Activated T-cell treated with anti-CD3 and anti-CD28 coated beads, Interleukin-2, amount 50 U/mL, for 72 hours (primary cell): Measurements from ENCODE around the gene BRD7. TPM values are rescaled to one million over a fixed set of nuclear protein-coding genes. Genes with fewer than 3 reads are reported as not detected.
A peak's percentile ranks its signal among the peaks of the same experiment; 100 is the strongest.

Source experiments
- ATAC-seq, 2 donors: fragments of 150-1000 bp; cut with Tn5 transposase; replicated peaks in 1 of 2; 2 replicates each; pipeline ENCODE4 v1.10.0; 2021; ENCODE audit warnings: moderate library complexity in 2 of 2, mild to moderate bottlenecking in 1 of 2
- DNase-seq, 2 donors: peaks; one replicate each; pipeline ENCODE4 v3.0.0; 2021 to 2022; ENCODE audit warnings: mixed read lengths in 1 of 2
- H3K27ac Mint-ChIP-seq: one replicate; pipeline ENCODE4 v1.8.0; 2022; ENCODE audit warnings: mild to moderate bottlenecking, moderate library complexity, mixed read lengths
- H3K27me3 Mint-ChIP-seq: one replicate; pipeline ENCODE4 v1.8.0; 2022; ENCODE audit warnings: low read depth, mixed read lengths
- H3K36me3 Mint-ChIP-seq, 2 donors: one replicate each; pipeline ENCODE4 v1.8.0; 2022; ENCODE audit warnings: mixed read lengths in 2 of 2, mild to moderate bottlenecking in 1 of 2; ENCODE audit not compliant: insufficient read depth in 2 of 2
- H3K4me1 Mint-ChIP-seq: one replicate; pipeline ENCODE4 v1.8.0; 2022; ENCODE audit warnings: low read depth, mixed read lengths
- H3K4me3 Mint-ChIP-seq, 2 donors: one replicate each; pipeline ENCODE4 v1.8.0; 2022; ENCODE audit warnings: mild to moderate bottlenecking in 2 of 2, mixed read lengths in 2 of 2, moderate library complexity in 2 of 2
- H3K9me3 Mint-ChIP-seq, 2 donors: one replicate each; pipeline ENCODE4 v1.8.0; 2022; ENCODE audit warnings: mixed read lengths in 2 of 2
- total RNA-seq, 2 donors: library from RNA; stranded (reverse); gene quantifications; one replicate each; pipeline ENCODE4 v1.2.3, GENCODE V29; 2022

The BRD7 gene
- total RNA-seq, 2 donors from 2014 or later: 74.8 to 84.2 TPM

DNA sequence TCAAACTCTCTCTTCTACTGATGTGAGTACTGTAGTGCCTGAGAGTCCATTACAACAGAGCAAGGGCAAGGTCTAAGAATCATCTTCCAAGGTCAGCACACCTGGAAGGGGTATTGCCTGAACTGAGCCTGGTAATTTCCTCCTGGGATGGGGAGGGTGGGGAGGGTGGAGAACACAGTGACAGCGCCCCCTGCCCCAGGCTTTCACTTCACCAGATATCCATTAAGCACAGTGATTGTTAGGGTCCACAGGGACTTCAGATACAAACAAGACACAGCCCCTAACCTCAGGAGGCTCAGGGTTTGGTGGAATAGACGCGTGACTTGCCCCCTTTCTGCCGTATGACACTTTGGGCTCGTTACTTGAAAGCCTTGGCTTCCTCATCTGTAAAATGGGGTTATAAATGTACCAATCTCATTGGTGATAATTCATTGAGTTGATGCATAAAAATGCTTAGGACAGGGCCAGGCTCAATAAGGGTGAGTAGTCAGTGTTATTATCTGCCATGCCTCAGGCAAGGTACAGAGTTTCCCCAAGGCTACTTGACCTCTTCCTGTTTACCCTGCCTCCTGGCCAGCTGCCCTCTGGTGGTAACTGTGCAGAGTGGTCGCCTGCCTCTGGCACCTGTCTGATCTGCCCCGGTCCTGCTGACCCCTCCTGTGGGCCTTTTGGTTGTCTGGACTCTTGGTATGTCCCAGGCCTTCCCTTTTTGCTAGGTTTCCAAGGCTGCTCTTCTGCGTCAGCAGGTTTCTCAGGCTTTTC lies 13.1 kb upstream of the BRD7 start:
- no peak for DNase-seq
- ATAC-seq: no peak
- Mint-ChIP-seq H3K4me1 (no peaks in the 10 kb centered on the region), H3K36me3 (no peaks in the 10 kb centered on the region), H3K27ac (no peak overlapping the region), H3K4me3 (no peak overlapping the region), H3K9me3 (no peaks in the 10 kb centered on the region), H3K27me3 (peaks cover 6% of the 10 kb centered on the region)

DNA sequence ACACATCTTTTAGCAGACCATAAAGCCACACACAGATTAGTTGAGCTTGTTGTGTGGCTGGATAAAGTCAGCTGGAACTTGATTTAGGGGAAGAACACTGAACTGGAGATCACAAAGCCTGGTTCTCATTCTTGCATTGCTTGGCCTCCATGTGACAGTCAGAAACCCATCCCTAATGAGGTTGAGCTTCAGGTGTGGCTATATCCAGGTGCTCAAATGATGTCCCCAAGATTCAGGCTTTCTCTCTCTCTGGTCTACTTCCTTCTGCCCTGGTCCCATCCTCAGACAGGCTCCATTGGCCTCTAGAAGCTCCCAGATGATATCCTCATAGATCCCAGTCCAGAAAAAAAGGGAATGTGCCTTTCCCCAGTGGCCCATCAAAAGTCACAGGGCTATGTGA lies 9.6 kb upstream of the BRD7 start:
- no peak overlapping the region for H3K4me3 Mint-ChIP-seq

DNA sequence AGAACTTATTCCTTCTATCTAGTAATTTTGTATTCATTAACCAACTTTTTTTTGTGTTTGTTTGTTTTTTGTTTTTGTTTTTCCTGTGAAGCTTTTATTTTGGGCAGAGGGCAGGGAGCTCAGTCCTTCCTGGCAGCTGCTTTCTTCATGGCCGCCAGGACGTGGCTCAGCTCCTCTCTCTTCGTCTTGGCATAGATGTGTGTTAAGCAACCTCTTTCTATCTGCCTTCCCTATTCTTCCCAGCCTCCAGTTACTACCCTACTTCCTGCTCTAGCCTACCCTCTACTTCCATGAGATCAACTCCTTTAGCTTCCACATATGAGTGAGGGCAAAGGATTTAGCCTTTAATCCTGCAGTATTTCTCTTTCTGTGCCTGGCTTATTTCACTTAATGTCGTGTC lies 8.2 kb upstream of the BRD7 start:
- Mint-ChIP-seq H3K4me1 (no peaks in the 10 kb centered on the region), H3K27me3 (peaks cover 7% of the 10 kb centered on the region), H3K27ac (no peak overlapping the region)

More for the DNA sequence above, 9.6 kb upstream of the BRD7 start:
- no peaks in the 10 kb centered on the region for H3K9me3 Mint-ChIP-seq
- ATAC-seq: no peak
- DNase-seq: no peak
- H3K4me1 Mint-ChIP-seq: no peaks in the 10 kb centered on the region
- no peak overlapping the region for H3K27ac Mint-ChIP-seq
- peaks cover 3% of the 10 kb centered on the region for H3K27me3 Mint-ChIP-seq
- H3K36me3 Mint-ChIP-seq: no peaks in the 10 kb centered on the region

DNA sequence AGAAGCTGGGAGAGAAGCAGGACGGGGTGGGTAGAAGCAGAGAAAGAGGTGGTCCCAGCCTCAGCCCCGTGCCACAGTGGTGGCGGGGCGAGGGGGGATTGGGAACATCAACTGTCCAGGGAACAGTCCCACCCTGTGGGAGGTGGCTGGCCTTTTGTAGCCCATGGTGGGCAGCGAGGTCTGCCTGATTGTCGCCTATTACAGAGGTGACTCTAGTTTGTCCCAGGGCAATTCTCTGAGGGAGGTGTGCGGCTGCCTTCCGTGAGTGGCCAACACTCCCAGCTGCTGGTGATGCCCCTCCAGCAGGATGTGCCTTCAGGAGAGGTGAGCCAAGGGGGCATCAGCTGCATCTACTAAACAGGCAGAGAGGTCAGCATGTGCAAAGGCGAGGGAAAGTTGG lies 5.0 kb upstream of the BRD7 start:
- peaks cover 0 to 2% of the 10 kb centered on the region in 2 donors for H3K36me3 Mint-ChIP-seq
- H3K4me3 Mint-ChIP-seq: no peak overlapping the region
- peaks cover 7% of the 10 kb centered on the region for H3K27me3 Mint-ChIP-seq
- peaks cover 12% of the 10 kb centered on the region for H3K4me1 Mint-ChIP-seq
- DNase-seq (no peak), ATAC-seq (no peak)
- no peaks in the 10 kb centered on the region for H3K9me3 Mint-ChIP-seq
- H3K27ac Mint-ChIP-seq: no peak overlapping the region

More for the DNA sequence above, 8.2 kb upstream of the BRD7 start:
- no peak for ATAC-seq
- no peaks in the 10 kb centered on the region for H3K36me3 Mint-ChIP-seq
- DNase-seq: no peak
- no peaks in the 10 kb centered on the region for H3K9me3 Mint-ChIP-seq
- H3K4me3 Mint-ChIP-seq: no peak overlapping the region

DNA sequence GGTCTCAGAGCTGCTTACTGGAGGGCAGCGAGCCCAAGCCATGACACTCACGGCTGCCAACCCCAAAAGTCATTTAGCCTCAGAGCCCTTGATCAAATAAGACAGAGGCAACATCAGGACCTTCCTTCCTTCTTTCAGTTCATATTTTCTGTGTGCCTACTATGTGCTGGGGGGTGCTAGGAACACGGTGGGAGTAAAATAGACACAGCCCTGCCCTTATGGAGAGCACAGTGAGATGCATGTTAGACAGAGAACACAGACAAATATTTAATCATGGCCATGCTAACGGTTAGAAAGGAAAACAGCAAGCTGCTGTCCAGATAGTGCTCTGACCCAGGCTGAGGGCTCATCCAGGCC lies 4.5 kb upstream of the BRD7 start:
- no peak for ATAC-seq
- H3K27ac Mint-ChIP-seq: no peak overlapping the region
- peaks cover 12% of the 10 kb centered on the region for H3K4me1 Mint-ChIP-seq

DNA sequence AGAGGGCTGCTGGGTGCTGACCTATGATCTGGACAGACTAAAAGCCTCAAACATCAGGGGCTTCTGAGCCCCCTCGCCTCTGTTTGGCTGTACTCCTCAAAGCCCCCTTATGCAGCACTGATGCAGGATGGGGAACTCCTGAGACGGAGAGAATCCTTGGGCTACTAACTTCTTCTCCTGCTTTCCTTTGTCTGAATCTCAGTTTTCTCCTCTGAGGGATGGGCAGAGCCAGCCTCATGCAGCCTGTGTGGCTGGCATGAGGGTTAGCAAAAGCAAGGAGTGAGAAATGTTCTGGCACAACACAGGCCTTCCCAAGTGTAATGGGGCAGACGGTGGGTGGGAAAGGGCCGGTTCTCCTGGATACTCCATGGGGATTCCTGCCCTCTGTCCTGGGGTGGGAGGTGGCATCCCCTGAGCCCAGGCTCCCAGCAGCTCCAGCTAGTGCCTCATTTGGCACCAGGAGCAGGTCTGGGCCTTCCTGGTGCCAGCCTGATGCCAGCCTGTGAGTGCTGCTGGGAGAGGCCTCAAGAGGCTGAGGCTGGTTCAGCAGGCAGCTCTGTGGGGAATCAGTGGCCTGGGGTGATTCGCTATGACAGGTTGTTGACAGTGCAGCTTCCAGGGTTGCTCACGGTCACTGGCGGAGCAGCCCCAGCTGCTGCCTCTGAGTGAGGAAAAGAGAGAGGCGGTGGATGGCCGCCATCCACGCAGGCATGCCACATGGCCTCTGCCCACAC lies 4.0 kb upstream of the BRD7 start:
- Mint-ChIP-seq H3K27ac (no peak overlapping the region), H3K9me3 (no peaks in the 10 kb centered on the region), H3K4me3 (no peak overlapping the region), H3K4me1 (peaks cover 16% of the 10 kb centered on the region), H3K27me3 (peaks cover 7% of the 10 kb centered on the region), H3K36me3 (peaks cover 2 to 5% of the 10 kb centered on the region in 2 donors)
- DNase-seq: peak; percentile 12 to 15
- ATAC-seq: no peak

More for the DNA sequence above, 4.5 kb upstream of the BRD7 start:
- no peak for DNase-seq
- Mint-ChIP-seq H3K9me3 (no peaks in the 10 kb centered on the region), H3K36me3 (peaks cover 0 to 2% of the 10 kb centered on the region in 2 donors), H3K4me3 (no peak overlapping the region), H3K27me3 (peaks cover 7% of the 10 kb centered on the region)

DNA sequence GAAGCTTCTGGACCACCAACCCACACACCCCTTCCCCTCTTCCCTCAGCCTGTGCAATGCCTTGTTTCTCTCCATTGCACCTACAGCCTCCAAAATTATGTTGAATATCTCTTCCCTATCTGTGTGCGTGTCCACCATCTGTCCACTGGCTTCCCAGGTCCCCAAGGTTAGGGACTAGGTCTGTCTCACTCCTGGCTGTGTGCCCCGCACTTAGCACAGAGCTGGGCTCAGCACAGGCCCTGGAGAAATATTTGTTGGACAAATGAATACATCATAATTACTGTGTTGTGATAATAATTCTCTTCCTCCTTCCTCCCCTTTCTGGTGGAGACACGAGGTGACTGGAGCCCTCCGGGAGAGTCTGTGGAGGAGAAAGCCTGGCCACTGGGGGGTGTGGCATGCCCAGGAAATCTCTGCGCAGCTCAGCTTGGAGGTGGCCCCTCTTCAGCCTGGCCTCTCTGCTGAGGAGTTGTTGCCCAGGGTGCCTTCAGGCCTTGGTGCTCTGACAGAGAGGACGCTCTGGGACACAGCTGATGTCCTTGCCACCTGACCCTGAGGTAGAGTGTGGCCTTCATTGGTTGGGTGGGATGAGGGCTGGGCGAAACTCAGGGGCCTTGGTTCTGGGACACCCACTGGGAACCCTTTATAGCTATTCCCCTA lies 3.3 kb upstream of the BRD7 start:
- no peak overlapping the region for H3K4me3 Mint-ChIP-seq
- DNase-seq (no peak), ATAC-seq (no peak)
- H3K4me1 Mint-ChIP-seq: peaks cover 23% of the 10 kb centered on the region
- no peaks in the 10 kb centered on the region for H3K9me3 Mint-ChIP-seq
- H3K27ac Mint-ChIP-seq: no peak overlapping the region
- H3K36me3 Mint-ChIP-seq: peaks cover 5% of the 10 kb centered on the region in 2 donors
- H3K27me3 Mint-ChIP-seq: peaks cover 7% of the 10 kb centered on the region

DNA sequence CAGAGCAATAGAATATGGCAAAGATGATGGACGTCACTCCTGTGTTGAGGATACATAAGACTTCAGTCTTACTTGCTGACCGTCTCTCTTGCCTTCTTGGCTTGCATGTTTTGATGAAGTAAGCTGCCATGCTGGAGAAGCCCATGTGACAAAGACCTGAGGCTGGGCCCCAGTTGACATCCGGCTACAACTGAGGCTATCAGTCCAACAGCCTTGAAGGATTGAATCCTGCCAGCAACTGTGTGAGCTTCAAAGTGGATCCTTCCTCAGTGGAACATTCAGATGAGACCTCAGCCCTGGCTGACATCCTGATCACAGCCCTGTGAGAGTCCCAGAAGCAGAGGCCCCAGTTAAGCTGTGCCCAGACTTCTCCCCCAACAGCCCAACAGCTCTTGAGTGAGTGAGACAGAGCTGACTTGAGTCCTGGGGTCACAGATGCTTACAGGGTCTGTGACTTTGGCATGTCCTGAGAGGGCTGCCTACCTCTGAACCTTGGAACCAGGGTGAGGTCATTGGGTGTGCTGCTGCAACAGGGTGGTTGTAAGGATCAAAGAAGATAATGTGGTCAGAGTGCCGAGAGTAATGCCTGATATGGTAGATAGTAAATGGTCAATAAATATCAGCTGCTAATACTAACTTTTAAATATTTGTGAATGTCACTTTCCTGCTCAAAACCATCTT lies 2.4 kb upstream of the BRD7 start:
- Mint-ChIP-seq H3K27me3 (peaks cover 7% of the 10 kb centered on the region), H3K9me3 (no peaks in the 10 kb centered on the region), H3K4me1 (peaks cover 31% of the 10 kb centered on the region), H3K36me3 (peaks cover 5 to 8% of the 10 kb centered on the region in 2 donors), H3K4me3 (no peak overlapping the region), H3K27ac (no peak overlapping the region)
- ATAC-seq (no peak), DNase-seq (no peak)

DNA sequence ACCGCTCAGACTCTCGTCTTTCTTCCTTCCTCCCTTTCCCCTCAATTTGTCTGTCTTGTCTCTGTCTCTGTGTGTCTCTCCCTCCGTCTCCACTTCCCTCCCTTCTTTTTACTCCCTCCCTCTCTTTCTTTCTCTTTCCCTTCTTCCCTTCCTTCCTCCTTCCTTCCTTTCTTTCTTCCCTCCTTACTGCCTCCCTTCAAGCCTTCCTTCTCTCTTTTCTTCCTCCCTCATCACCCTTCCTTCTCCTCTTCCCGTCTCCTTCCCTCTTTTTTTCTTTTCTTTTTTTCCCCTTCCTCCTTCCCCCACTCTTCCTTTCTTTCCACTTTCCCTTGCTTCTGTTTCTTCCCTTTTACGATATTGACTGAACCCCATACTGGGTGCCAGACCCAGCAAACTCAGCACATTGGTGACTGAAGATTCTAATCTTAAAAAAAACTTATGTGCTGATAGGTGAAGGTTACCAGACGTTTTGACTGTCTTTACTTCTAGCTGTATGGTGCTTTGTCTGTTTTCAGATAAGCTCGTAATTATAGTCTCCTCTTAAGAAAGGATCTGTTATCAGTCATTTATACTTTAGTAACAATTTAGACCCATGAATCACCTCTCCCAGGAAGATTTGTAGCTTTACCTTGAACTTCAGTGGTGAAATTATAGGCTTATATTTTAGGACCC lies 481 bp upstream of the BRD7 start:
- Mint-ChIP-seq H3K36me3 (peaks cover 5 to 15% of the 10 kb centered on the region in 2 donors), H3K9me3 (no peaks in the 10 kb centered on the region), H3K27me3 (peaks cover 7% of the 10 kb centered on the region), H3K4me3 (peak overlapping the region; percentile 90 to 97), H3K4me1 (peaks cover 50% of the 10 kb centered on the region), H3K27ac (peak overlapping the region; percentile 99)
- DNase-seq: no peak
- ATAC-seq: no peak

DNA sequence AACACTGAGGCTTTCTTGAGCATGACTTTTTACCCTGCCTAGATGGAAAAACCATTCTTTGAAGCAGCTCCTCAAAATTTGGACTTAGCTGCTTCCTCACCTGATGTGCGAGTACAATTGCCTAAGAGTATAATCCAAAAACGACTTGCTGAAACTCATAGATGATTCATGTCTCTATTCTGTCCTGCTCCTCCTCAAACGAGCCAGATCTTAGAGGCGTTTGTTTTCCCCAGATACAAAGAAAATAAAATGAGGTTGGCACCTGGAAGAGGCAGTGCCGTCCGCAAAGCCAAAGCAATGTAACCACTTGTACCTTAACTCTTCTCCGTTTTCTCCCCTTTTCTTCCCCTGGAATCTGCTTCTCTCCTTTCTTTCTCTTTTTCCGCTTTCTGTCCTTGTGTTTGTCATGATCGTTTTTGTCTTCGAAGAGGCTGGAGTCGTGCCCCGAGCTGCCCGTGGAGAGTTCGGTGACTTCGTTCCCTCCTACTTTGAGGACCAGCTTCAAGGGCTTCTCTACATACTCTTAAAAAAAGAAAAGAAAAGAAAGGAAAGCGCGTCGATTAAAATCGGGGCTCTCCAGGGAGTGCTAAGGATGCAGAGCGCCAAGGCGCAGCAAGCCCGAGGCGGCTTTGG lies 895 bp downstream of the BRD7 start:
- H3K27ac Mint-ChIP-seq: peak overlapping the region; percentile 97
- H3K27me3 Mint-ChIP-seq: no peaks in the 10 kb centered on the region
- H3K4me1 Mint-ChIP-seq: peaks cover 56% of the 10 kb centered on the region
- no peak for ATAC-seq
- no peak for DNase-seq
- peaks cover 7 to 18% of the 10 kb centered on the region in 2 donors for H3K36me3 Mint-ChIP-seq
- no peaks in the 10 kb centered on the region for H3K9me3 Mint-ChIP-seq
- peak overlapping the region; percentile 96 to 97 for H3K4me3 Mint-ChIP-seq

DNA sequence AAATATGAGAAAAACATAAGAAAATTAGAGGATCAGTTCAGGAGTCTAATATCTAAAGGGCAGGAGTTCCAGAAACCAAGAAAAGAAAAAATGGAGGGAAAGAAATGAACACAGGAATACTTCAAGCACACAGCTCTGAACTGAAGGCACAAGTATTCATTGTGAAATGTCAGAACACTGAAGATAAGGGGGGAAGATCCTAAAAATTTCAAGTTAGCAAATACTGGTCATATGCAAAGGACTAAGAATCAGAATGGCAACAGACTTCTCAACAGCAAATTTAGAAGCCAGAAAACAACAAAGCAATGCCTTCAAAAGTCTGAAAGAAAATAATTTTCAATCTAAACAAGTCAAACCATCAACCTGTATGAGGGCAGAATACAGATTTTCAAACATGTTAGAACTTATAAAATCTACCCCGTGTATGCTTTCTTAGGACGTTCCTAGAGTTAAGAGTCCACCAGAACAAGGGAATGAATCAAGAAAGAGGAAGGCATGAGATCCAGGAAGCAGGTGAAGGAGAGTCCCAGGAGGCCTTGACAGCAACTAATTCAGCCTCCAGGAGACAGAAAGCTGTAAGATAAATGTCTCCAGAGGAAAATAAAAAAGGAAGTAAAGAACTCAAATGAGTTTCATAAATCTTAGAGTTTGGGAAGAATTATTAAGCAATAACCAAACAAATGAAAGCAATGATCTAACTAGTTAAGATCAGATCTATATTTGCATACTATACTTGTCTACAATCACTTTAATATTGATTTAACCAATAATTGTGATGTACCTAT lies 2.8 kb downstream of the BRD7 start:
- DNase-seq (no peak), ATAC-seq (no peak)
- Mint-ChIP-seq H3K36me3 (peaks cover 9 to 21% of the 10 kb centered on the region in 2 donors), H3K27me3 (no peaks in the 10 kb centered on the region), H3K27ac (peak overlapping the region; percentile 72), H3K9me3 (no peaks in the 10 kb centered on the region), H3K4me3 (peak overlapping the region; percentile 18 to 73), H3K4me1 (peaks cover 68% of the 10 kb centered on the region)
